HepG2 (cell line): ENCODE results near the gene TLCD3B. TPM values are rescaled to one million over a fixed set of nuclear protein-coding genes. Genes with fewer than 3 reads are reported as not detected.
A peak's percentile ranks its signal among the peaks of the same experiment; 100 is the strongest.

Experiments used
- ASH2L ChIP-seq: fragments of 300-600, 200-600 bp; sonication (generic); IDR thresholded peaks from 2 replicates; pipeline ENCODE4 v1.7.0; 2017; ENCODE audit warnings: low read depth, mild to moderate bottlenecking, moderate library complexity, mixed read lengths, low read length; ENCODE audit not compliant: insufficient read length
- ATF2 ChIP-seq: sonication (generic); formaldehyde crosslinking; IDR thresholded peaks from 2 replicates; pipeline ENCODE4 v1.4.0; 2020; ENCODE audit warnings: missing genetic modification reagents
- BCL6 ChIP-seq: IDR thresholded peaks from 2 replicates; pipeline ENCODE4 v1.6.1; 2016; ENCODE audit warnings: missing genetic modification reagents, missing compliant biosample characterization
- ETV5 ChIP-seq: IDR thresholded peaks from 2 replicates; pipeline ENCODE4 v1.6.1; 2018; ENCODE audit warnings: missing biosample characterization, missing genetic modification reagents, inconsistent platforms, borderline replicate concordance
- FOXJ3 ChIP-seq: sonication (generic); formaldehyde crosslinking; IDR thresholded peaks from 2 replicates; pipeline ENCODE4 v1.4.0; 2020; ENCODE audit warnings: missing genetic modification reagents, mild to moderate bottlenecking, borderline replicate concordance
- GABPB1 ChIP-seq: IDR thresholded peaks from 2 replicates; pipeline ENCODE4 v1.6.1; 2016; ENCODE audit warnings: mild to moderate bottlenecking, missing genetic modification reagents, moderate library complexity, missing compliant biosample characterization
- HMG20B ChIP-seq: conservative IDR thresholded peaks from 2 replicates; pipeline ENCODE4 v1.6.1; 2016; ENCODE audit warnings: missing genetic modification reagents, missing compliant biosample characterization
- HNF1A ChIP-seq, 2 experiments: sonication (generic) in 1 of 2; formaldehyde crosslinking in 1 of 2; IDR thresholded peaks; 2 replicates each; pipeline versions ENCODE4 v1.4.0 to v1.6.1; 2016 to 2020; ENCODE audit warnings: borderline replicate concordance in 1 of 2, low read depth in 1 of 2, mild to moderate bottlenecking in 1 of 2, missing genetic modification reagents in 1 of 2
- HOXA9 ChIP-seq: sonication (generic); formaldehyde crosslinking; IDR thresholded peaks from 2 replicates; pipeline ENCODE4 v1.8.1; 2022; ENCODE audit warnings: missing genetic modification reagents, mild to moderate bottlenecking, moderate library complexity, borderline replicate concordance
- KLF6 ChIP-seq: IDR thresholded peaks from 2 replicates; pipeline ENCODE4 v1.8.0; 2016; ENCODE audit warnings: missing biosample characterization, missing genetic modification reagents
- MED1 ChIP-seq: sonication (generic); formaldehyde crosslinking; IDR thresholded peaks from 2 replicates; pipeline ENCODE4 v1.4.0; 2020; ENCODE audit warnings: missing genetic modification reagents
- NFE2 ChIP-seq: sonication (generic); formaldehyde crosslinking; IDR thresholded peaks from 2 replicates; pipeline ENCODE4 v1.4.0; 2020; ENCODE audit warnings: missing genetic modification reagents
- NR2F1 ChIP-seq, 2 experiments: fragments of 450-650 bp in 1 of 2; formaldehyde crosslinking in 1 of 2; IDR thresholded peaks; 2 replicates each; pipeline versions ENCODE4 v1.5.0 to v1.6.1; 2016 to 2020; ENCODE audit warnings: mild to moderate bottlenecking in 1 of 2, missing compliant biosample characterization in 1 of 2, missing genetic modification reagents in 1 of 2, moderate library complexity in 1 of 2
- PHF5A ChIP-seq: IDR thresholded peaks from one replicate; pipeline ENCODE4 v1.6.1; 2018; ENCODE audit warnings: low read depth, missing genetic modification reagents; ENCODE audit not compliant: unreplicated experiment
- PTBP1 ChIP-seq: fragments of 200-400 bp; formaldehyde crosslinking; IDR thresholded peaks from 2 replicates; pipeline ENCODE4 v1.6.1; 2018; ENCODE audit warnings: low read length, low read depth; ENCODE audit not compliant: poor library complexity, severe bottlenecking
- SIX4 ChIP-seq: sonication (generic); formaldehyde crosslinking; IDR thresholded peaks from 2 replicates; pipeline ENCODE4 v1.4.0; 2020; ENCODE audit warnings: missing genetic modification reagents
- TAF15 ChIP-seq: fragments of 200-400 bp; formaldehyde crosslinking; IDR thresholded peaks from one replicate; pipeline ENCODE4 v1.6.1; 2018; ENCODE audit warnings: mild to moderate bottlenecking, low read depth, low read length; ENCODE audit not compliant: poor library complexity, severe bottlenecking
- ZBTB1 ChIP-seq: sonication (generic); formaldehyde crosslinking; IDR thresholded peaks from 2 replicates; pipeline ENCODE4 v1.4.0; 2020; ENCODE audit warnings: missing genetic modification reagents, borderline replicate concordance
- ZNF225 ChIP-seq: sonication (generic); formaldehyde crosslinking; IDR thresholded peaks from 2 replicates; pipeline ENCODE4 v1.4.0; 2020; ENCODE audit warnings: mild to moderate bottlenecking, missing genetic modification reagents
- ZNF350 ChIP-seq: sonication (generic); formaldehyde crosslinking; IDR thresholded peaks from 2 replicates; pipeline ENCODE4 v1.4.0; 2020; ENCODE audit warnings: mild to moderate bottlenecking, low read depth, missing genetic modification reagents, borderline replicate concordance
- ZNF549 ChIP-seq: sonication (generic); formaldehyde crosslinking; IDR thresholded peaks from 2 replicates; pipeline ENCODE4 v1.5.0; 2020; ENCODE audit warnings: missing genetic modification reagents
- ZNF577 ChIP-seq: sonication (generic); formaldehyde crosslinking; IDR thresholded peaks from 2 replicates; pipeline ENCODE4 v1.4.0; 2020; ENCODE audit warnings: mild to moderate bottlenecking, low read depth, missing genetic modification reagents, borderline replicate concordance
- ZNF800 ChIP-seq: sonication (generic); formaldehyde crosslinking; IDR thresholded peaks from 2 replicates; pipeline ENCODE4 v1.4.0; 2020; ENCODE audit warnings: missing genetic modification reagents
- polyA plus RNA-seq, 8 experiments: library from polyadenylated mRNA; depleted of rRNA in 3 of 8; stranded (reverse) in 7 of 8; unstranded in 1 of 8; fragments of >200 nt; fragmentation: Illumina TruSeq in 4 of 8; extraction: Trizol in 4 of 8; gene quantifications; 2 replicates each; pipeline versions ENCODE4 v1.2.1 to v1.2.3, GENCODE V29; 2011 to 2016; ENCODE audit warnings: low read depth in 4 of 8, missing spikeins in 1 of 8, mixed read lengths in 1 of 8; ENCODE audit not compliant: insufficient read depth in 1 of 8
- total RNA-seq, 5 experiments: library from RNA; depleted of rRNA; stranded (reverse); fragments of >200 nt; fragmentation: Illumina TruSeq; extraction: Trizol; gene quantifications; 2 replicates each; pipeline ENCODE4 v1.2.3, GENCODE V29; 2016; ENCODE audit warnings: low read depth in 1 of 5

TLCD3B gene
- total and polyA plus RNA-seq, 2 of the 13 experiments (the other 11 are each of a cell fraction or from before 2014, with no cell fraction given) = not detected

GRCh38 chr16:30054959-30055553 is 24.0 kb upstream of the TLCD3B start (continued):
- TF ChIP-seq NFE2 (CRISPR knock-in tag) (no peak), HOXA9 (CRISPR knock-in tag) (no peak), ZNF549 (CRISPR knock-in tag) (no peak), HNF1A (IDR thresholded peaks at IDR 0.05; ENCODE audit: low read depth) (no peak), HNF1A (CRISPR knock-in tag; IDR thresholded peaks at IDR 0.05; ENCODE audit: borderline replicate concordance) (no peak), ASH2L (no peak), MED1 (CRISPR knock-in tag) (no peak), PHF5A (CRISPR knock-in tag) (peak; percentile 57), ZNF577 (CRISPR knock-in tag) (no peak), KLF6 (CRISPR knock-in tag) (no peak), PTBP1 (no peak), HMG20B (CRISPR knock-in tag) (no peak), BCL6 (CRISPR knock-in tag) (no peak), SIX4 (CRISPR knock-in tag) (no peak), ZNF225 (CRISPR knock-in tag) (peak; percentile 80; the same call in 1 of the 2 replicates), ZNF350 (peak; percentile 54; the same call in 1 of the 2 replicates), FOXJ3 (CRISPR knock-in tag) (no peak), NR2F1 (CRISPR knock-in tag; IDR thresholded peaks at IDR 0.05) (peak; percentile 31 to 71; a peak in 3 of 4 replicates), ZBTB1 (CRISPR knock-in tag) (no peak), ETV5 (peak; percentile 54; the same call in 1 of the 2 replicates), TAF15 (no peak), ZNF800 (CRISPR knock-in tag) (no peak), ATF2 (CRISPR knock-in tag) (no peak), GABPB1 (peak; percentile 60)
